Kidney (tissue), 14 donors: Measurements from ENCODE around the gene NHLH1. TPM values are rescaled to one million over a fixed set of nuclear protein-coding genes. Genes with fewer than 3 reads are reported as not detected.
A peak's percentile ranks its signal among the peaks of the same experiment; 100 is the strongest.

ENCODE experiments used
- DNase-seq, 5 donors: peaks; one replicate each; pipeline ENCODE4 v3.0.0-alpha.2; 2013 to 2020
- FAIRE-seq: peaks from 2 replicates; lab custom pipeline; 2012; peaks lifted over from hg19 to GRCh38; lab: Jason Lieb, UNC
- H3K27ac ChIP-seq, 2 donors: one replicate each; pipeline ENCODE4 v1.7.0; 2013; ENCODE audit warnings: low read depth in 2 of 2, low read length in 2 of 2, inconsistent platforms in 1 of 2
- H3K27me3 ChIP-seq: one replicate; pipeline ENCODE4 v1.7.1; 2013; ENCODE audit warnings: low read length, inconsistent platforms; ENCODE audit not compliant: control insufficient read depth, insufficient read depth
- H3K36me3 ChIP-seq, 3 donors: one replicate each; pipeline versions ENCODE4 v1.7.0 to v1.7.1; 2013; ENCODE audit warnings: low read length in 3 of 3, control low read depth in 1 of 3, inconsistent platforms in 1 of 3; ENCODE audit not compliant: insufficient read depth in 3 of 3, control insufficient read depth in 2 of 3
- H3K4me1 ChIP-seq, 3 donors: one replicate each; pipeline versions ENCODE4 v1.7.0 to v1.7.1; 2013; ENCODE audit warnings: low read length in 3 of 3, inconsistent platforms in 1 of 3, low read depth in 1 of 3; ENCODE audit not compliant: control insufficient read depth in 2 of 3, insufficient read depth in 2 of 3
- H3K4me3 ChIP-seq, 3 donors: one replicate each; pipeline versions ENCODE4 v1.7.0 to v1.8.1; 2013; ENCODE audit warnings: low read length in 3 of 3, control low read depth in 1 of 3, inconsistent platforms in 1 of 3
- H3K9ac ChIP-seq, 3 donors: one replicate each; pipeline versions ENCODE4 v1.7.0 to v1.7.1; 2013; ENCODE audit warnings: low read length in 3 of 3, control low read depth in 1 of 3, inconsistent platforms in 1 of 3
- H3K9me3 ChIP-seq, 3 donors: one replicate each; pipeline versions ENCODE4 v1.7.0 to v1.7.1; 2013; ENCODE audit warnings: low read length in 3 of 3, control low read depth in 1 of 3, inconsistent platforms in 1 of 3; ENCODE audit not compliant: control insufficient read depth in 2 of 3, insufficient read depth in 1 of 3
- CTCF ChIP-seq: IDR thresholded peaks from 3 replicates; pipeline ENCODE4 v1.5.1; 2012; ENCODE audit warnings: mild to moderate bottlenecking, moderate library complexity, borderline replicate concordance; ENCODE audit not compliant: insufficient read depth; ENCODE audit errors: extremely low read depth
- intact Hi-C: fragments of 100-400 bp; cut with DNase I; formaldehyde crosslinking; loops from one replicate; pipeline ENCODE4 v1.11.1; 2022
- polyA plus RNA-seq: library from polyadenylated mRNA; stranded (reverse); fragments of 350-450 nt; fragmentation: Illumina TruSeq; extraction: RNeasy Lipid Tissue Mini Kit (QIAGEN cat#74804); gene quantifications from one replicate; pipeline ENCODE4 v1.2.3, GENCODE V29; 2014; ENCODE audit warnings: low read depth, low replicate concordance; ENCODE audit not compliant: insufficient read depth
- total RNA-seq: library from RNA; stranded (reverse); fragmentation: NEBNext Ultra II Directional; extraction: Animal tissue kit (Norgen Biotek cat#: 25700); gene quantifications from one replicate; pipeline ENCODE4 v1.2.1, GENCODE V29; 2021
- donor health status: control.
- donor health status: control.
- donor health status: control.
- donor health status: control.
- donor health status: control.
- donor health status: DM: yes; HTN: yes; CAD: no.
- donor health status: Normal renal cell carcinoma (clear cell type).

Gene NHLH1
- total and polyA plus RNA-seq, 2 donors from 2014 or later: 0.09 TPM; not detected in 1

- FAIRE-seq: no peak
- no peak overlapping the region for H3K27ac ChIP-seq
- intact Hi-C loops: no loop called here
Observed at GRCh38 chr1:160408864-160409263, 42.0 kb downstream of the NHLH1 start.

GRCh38 chr1:160409486-160409885 lies 42.6 kb downstream of the NHLH1 start:
- Histone ChIP-seq H3K9ac (no peak overlapping the region), H3K4me3 (no peak overlapping the region), H3K27ac (no peak overlapping the region), H3K4me1 (no peaks in the 10 kb centered on the region), H3K27me3 (no peaks in the 10 kb centered on the region), H3K36me3 (no peaks in the 10 kb centered on the region), H3K9me3 (no peaks in the 10 kb centered on the region)
- FAIRE-seq (no peak), DNase-seq (no peak)
- intact Hi-C loops: no loop called here
- no peak for TF ChIP-seq CTCF

More at GRCh38 chr1:160408864-160409263, 42.0 kb downstream of the NHLH1 start:
- DNase-seq: no peak
- Histone ChIP-seq H3K4me3 (no peak overlapping the region), H3K27me3 (no peaks in the 10 kb centered on the region), H3K4me1 (peaks cover 0 to 3% (median under 1%) of the 10 kb centered on the region in 3 donors), H3K9ac (no peak overlapping the region), H3K9me3 (no peaks in the 10 kb centered on the region), H3K36me3 (no peaks in the 10 kb centered on the region)
- no peak for TF ChIP-seq CTCF

GRCh38 chr1:160410406-160411005 lies 43.6 kb downstream of the NHLH1 start:
- intact Hi-C loops: no loop called here
- FAIRE-seq: no peak
- no peak overlapping the region for H3K9ac ChIP-seq
- no peaks in the 10 kb centered on the region for H3K4me1 ChIP-seq
- H3K36me3 ChIP-seq: no peaks in the 10 kb centered on the region
- no peak for TF ChIP-seq CTCF
- peak in 4 of 5 donors; percentile 58 to 78 (median 67) for DNase-seq
- H3K27me3 ChIP-seq: no peaks in the 10 kb centered on the region
- H3K4me3 ChIP-seq: no peak overlapping the region
- H3K9me3 ChIP-seq: no peaks in the 10 kb centered on the region
- H3K27ac ChIP-seq: no peak overlapping the region
